Measurements from ENCODE around the gene RENBP.

DNA sequence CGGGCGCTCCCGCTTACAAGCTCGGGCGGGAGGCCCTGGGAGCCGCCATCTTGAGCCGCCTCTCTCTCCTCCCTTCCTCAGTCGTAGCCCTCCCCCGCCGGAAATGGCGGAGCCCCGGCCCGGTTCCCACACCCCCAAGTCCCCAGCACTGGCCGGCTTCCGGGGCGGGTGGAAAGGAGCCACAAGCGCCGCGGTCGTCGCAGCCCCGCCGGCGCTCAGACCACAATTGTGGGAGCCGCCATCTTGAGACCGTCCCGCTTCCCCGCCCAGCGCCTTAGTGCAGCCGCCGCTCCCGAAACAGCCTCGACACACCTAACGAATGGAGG is 26.6 kb upstream of the RENBP start:
- TF ChIP-seq, protein P1, sequence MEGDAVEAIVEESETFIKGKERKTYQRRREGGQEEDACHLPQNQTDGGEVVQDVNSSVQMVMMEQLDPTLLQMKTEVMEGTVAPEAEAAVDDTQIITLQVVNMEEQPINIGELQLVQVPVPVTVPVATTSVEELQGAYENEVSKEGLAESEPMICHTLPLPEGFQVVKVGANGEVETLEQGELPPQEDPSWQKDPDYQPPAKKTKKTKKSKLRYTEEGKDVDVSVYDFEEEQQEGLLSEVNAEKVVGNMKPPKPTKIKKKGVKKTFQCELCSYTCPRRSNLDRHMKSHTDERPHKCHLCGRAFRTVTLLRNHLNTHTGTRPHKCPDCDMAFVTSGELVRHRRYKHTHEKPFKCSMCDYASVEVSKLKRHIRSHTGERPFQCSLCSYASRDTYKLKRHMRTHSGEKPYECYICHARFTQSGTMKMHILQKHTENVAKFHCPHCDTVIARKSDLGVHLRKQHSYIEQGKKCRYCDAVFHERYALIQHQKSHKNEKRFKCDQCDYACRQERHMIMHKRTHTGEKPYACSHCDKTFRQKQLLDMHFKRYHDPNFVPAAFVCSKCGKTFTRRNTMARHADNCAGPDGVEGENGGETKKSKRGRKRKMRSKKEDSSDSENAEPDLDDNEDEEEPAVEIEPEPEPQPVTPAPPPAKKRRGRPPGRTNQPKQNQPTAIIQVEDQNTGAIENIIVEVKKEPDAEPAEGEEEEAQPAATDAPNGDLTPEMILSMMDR (conservative IDR thresholded peaks at IDR 0.05; ENCODE audit: low read length): no peak
- no peak for TF ChIP-seq EZH2phosphoT487 (IDR thresholded peaks at IDR 0.05; ENCODE audit: borderline replicate concordance)
